GM06990 (cell line): ENCODE data around the gene KIAA1328.

Experiments used
- DNase-seq: peaks from one replicate; pipeline ENCODE4 v3.0.0-alpha.2; 2011; ENCODE audit not compliant: insufficient read length; ENCODE audit errors: extremely low read depth
- H3K27me3 ChIP-seq: replicated peaks from 2 replicates; pipeline ENCODE4 v1.6.0; 2011; ENCODE audit warnings: low read length; ENCODE audit not compliant: control insufficient read depth, insufficient read depth
- H3K36me3 ChIP-seq: 2 replicates; pipeline ENCODE4 v1.5.1; 2011; ENCODE audit warnings: low read length; ENCODE audit not compliant: control insufficient read depth, insufficient read depth
- H3K4me3 ChIP-seq: replicated peaks from 2 replicates; pipeline ENCODE4 v1.5.1; 2011; ENCODE audit warnings: low read depth, mild to moderate bottlenecking, control low read depth, low read length
- TF ChIP-seq, protein P1 (sequence below): IDR thresholded peaks from 2 replicates; pipeline ENCODE4 v1.5.1; 2011; ENCODE audit warnings: low read length, control low read depth, mild to moderate bottlenecking, inconsistent platforms; ENCODE audit not compliant: insufficient read depth, poor library complexity, severe bottlenecking

KIAA1328 gene

DNA sequence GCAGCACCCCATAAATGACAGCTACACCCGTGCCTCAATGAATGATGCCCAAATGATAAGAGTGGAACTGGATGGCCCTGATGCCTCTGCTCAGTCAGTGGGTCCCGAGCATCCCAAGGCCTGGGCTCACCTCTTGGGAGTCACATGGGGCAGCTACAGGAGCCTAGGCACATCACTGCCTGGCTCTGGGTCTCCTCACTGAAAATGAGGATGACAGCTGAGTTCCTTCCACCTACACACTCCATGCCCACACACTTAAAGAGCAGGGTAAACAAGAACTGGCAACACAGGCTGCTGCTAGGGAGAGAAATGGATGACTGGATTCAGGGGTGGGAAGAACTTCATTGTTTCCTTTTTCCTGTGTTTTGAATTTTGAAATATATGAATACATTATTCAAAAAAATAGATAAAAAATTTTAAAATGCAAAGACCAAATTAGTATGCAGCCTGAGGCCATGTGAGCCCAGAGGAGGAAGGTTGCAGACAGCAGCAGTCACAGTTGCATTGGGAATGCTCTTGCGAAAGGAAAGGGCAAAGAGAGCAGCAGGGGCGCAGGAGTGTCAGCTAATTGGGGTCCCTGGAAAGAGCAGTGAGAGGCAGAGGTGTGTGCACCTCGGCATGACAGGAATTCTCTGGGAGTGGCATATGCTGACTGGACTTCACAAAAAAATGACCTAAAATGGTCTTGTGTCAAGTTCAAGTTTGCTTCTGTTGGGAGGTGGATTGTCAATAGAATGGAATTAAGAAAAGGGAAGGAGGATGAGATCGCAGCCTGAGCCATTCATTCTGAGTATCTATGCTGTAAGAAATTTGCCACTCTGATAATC is 409.6 kb downstream of the KIAA1328 start:
- no peak overlapping the region for H3K4me3 ChIP-seq
- DNase-seq = no peak
- TF ChIP-seq, protein P1, sequence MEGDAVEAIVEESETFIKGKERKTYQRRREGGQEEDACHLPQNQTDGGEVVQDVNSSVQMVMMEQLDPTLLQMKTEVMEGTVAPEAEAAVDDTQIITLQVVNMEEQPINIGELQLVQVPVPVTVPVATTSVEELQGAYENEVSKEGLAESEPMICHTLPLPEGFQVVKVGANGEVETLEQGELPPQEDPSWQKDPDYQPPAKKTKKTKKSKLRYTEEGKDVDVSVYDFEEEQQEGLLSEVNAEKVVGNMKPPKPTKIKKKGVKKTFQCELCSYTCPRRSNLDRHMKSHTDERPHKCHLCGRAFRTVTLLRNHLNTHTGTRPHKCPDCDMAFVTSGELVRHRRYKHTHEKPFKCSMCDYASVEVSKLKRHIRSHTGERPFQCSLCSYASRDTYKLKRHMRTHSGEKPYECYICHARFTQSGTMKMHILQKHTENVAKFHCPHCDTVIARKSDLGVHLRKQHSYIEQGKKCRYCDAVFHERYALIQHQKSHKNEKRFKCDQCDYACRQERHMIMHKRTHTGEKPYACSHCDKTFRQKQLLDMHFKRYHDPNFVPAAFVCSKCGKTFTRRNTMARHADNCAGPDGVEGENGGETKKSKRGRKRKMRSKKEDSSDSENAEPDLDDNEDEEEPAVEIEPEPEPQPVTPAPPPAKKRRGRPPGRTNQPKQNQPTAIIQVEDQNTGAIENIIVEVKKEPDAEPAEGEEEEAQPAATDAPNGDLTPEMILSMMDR = no peak

DNA sequence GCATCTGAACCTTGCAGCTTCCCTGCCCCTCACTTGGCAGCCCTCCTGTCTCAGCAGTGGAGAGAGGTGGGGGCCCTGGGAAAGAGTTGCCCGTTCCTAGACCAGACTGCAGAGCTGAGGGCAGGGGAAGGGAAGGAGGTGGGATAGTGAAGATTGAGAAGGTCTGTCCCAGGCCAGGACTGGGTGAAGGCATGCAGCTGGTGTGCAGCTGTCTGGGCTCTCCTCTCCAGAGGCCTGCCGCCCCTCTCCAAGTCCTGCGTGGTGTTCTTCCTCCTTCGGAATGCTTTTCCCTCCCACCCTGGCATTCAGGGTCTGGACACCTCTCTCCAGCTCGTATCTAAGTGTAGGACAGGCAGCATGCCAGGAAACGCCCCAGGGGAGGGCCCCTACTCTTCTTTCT is 413.2 kb downstream of the KIAA1328 start:
- DNase-seq = no peak
- TF ChIP-seq, protein P1 = no peak
- H3K4me3 ChIP-seq = no peak overlapping the region
- no peaks in the 10 kb centered on the region for H3K27me3 ChIP-seq
- no peaks in the 10 kb centered on the region for H3K36me3 ChIP-seq

More for the DNA sequence above, 409.6 kb downstream of the KIAA1328 start:
- Histone ChIP-seq H3K27me3 (no peaks in the 10 kb centered on the region), H3K36me3 (no peaks in the 10 kb centered on the region)

DNA sequence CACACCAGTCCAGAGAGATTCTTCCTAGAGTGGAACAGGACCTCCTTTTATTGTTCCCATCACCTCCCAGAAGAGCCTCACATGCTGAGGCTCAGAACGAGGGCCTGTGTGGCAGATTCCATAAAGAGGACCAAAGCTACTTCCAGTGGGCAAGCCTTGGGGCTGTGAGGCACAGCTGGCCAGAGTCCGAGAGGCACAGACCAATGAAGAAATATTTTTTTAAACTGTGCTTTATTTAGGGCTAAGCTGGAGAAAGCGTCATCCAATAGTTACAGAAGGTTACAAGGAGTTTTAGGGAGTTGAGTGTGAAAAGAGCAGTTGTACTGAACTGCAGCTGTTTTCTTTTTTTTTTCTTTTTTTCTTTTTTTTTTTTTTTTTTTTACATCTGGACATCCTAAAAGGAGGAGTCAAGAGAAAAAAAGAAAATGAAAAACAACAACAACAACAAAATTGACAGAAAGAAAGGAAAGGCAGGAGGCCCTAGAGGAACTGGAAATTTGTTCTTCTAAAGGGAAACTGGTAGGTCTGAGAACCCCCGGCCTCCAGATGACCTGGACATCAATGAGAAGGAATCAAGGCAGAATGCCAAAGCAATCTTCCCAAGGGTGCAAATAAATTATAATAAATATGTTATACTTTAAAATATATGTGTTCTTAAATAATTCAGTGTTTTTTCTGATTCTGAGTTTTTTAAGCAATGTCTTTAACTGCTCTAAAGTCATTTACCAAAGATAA is 414.1 kb downstream of the KIAA1328 start:
- H3K36me3 ChIP-seq = no peaks in the 10 kb centered on the region
- no peak overlapping the region for H3K4me3 ChIP-seq
- TF ChIP-seq, protein P1 = no peak
- DNase-seq = no peak
- no peaks in the 10 kb centered on the region for H3K27me3 ChIP-seq

DNA sequence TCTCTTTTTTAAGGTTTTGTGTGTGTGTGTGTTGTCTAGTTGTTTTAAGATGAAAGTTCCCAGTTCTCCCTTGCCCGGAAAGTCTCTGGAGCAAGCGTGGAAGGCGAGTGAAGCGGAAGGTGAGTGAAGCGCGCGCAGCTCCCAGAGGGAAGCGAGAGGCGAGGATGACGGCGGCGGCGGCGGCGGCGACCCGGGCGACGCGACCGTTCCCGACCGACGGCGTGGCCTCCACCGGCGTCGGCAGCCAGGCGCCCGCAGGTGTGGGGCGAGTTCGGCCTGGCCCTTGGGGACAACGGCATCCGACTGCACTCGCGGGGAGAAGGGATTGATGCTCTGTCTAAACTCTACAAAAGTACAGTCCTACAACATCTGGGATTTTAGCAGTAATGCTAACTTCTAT is 414.8 kb downstream of the KIAA1328 start:
- Histone ChIP-seq H3K36me3 (no peaks in the 10 kb centered on the region), H3K27me3 (no peaks in the 10 kb centered on the region), H3K4me3 (no peak overlapping the region)
- DNase-seq = no peak
- TF ChIP-seq, protein P1 = no peak

DNA sequence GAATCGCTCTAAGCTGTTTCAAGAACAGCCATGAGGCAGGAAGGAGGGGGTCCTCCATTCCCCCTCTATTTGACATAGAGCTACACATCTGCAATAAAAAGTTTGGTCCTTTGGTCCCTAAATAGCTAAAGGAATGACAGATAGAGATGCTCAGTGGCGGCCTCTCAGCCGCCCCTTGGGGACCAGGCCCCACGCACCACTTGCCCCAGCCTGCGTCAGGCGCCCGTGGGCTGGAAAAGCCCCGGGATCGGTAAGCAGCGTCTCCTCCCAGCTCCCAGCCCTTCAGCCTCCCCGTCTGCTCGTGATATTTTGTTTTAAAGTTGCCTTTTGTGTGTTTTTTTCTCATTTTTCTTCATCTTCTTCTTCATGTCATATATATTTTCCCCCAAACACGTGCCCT is 415.7 kb downstream of the KIAA1328 start:
- DNase-seq = no peak
- H3K4me3 ChIP-seq = no peak overlapping the region
- H3K27me3 ChIP-seq = no peaks in the 10 kb centered on the region
- TF ChIP-seq, protein P1 = no peak
- no peaks in the 10 kb centered on the region for H3K36me3 ChIP-seq
